A673 (cell line): ENCODE results near the gene FAU.

ENCODE experiments used
- CTCF ChIP-seq: fragments of 300-800, 200-600 bp; sonication (generic); conservative IDR thresholded peaks from 2 replicates; pipeline ENCODE4 v1.5.1; 2017; ENCODE audit warnings: low read depth, mild to moderate bottlenecking, antibody characterized with exemption, low read length, moderate library complexity, mixed read lengths
- EZH2 ChIP-seq: fragments of 200-600 bp; sonication (generic); IDR thresholded peaks from 2 replicates; pipeline ENCODE4 v1.6.1; 2017; ENCODE audit warnings: borderline replicate concordance, low read depth, mild to moderate bottlenecking, mixed read lengths, antibody characterized with exemption, low read length; ENCODE audit not compliant: poor library complexity, severe bottlenecking

DNA sequence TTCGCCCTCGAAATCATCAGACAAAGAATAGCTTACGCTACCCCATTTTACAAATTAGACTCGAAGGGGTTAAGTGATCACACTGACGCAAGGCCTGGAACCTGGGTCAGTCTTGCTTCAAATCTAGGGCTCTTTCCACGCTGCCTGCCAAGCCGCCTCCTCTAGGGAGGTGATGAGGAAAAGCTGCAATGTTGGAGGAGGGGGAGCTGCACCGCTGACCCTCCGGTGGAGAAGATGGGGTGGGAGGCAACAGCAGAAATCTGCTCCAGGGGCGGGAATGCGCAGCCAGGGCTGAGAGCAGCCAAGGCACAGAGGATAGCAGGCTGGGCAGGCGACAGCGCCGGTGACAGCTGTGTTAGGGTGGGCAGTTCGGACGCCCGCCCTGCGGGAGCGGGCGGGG, 11.8 kb upstream of the FAU start:
- TF ChIP-seq CTCF (no peak), EZH2 (no peak)
